SK-N-SH treated with all-trans-retinoic acid at 6 μM for 48 hours (cell line): ENCODE measurements around the gene USB1.

Experiments used
- ATAC-seq: fragments of 200-7000 bp; cut with Tn5 transposase; 3 replicates; pipeline ENCODE4 v1.9.1; 2020; ENCODE audit warnings: mild to moderate bottlenecking, moderate library complexity
- ARNTL ChIP-seq: fragments of 450-650 bp; formaldehyde crosslinking; IDR thresholded peaks from 2 replicates; pipeline ENCODE4 v1.5.0; 2020; ENCODE audit warnings: low read depth, mild to moderate bottlenecking, moderate library complexity, borderline replicate concordance
- BACH2 ChIP-seq: fragments of 250-450 bp; sonication (Bioruptor Pico); IDR thresholded peaks from 2 replicates; pipeline ENCODE4 v1.9.0; 2021; ENCODE audit warnings: mild to moderate bottlenecking, borderline replicate concordance
- CREB5 ChIP-seq: fragments of 250-450 bp; sonication (Bioruptor Pico); IDR thresholded peaks from 2 replicates; pipeline ENCODE4 v1.5.1; 2020; ENCODE audit warnings: low read depth, mild to moderate bottlenecking, moderate library complexity
- CSDC2 ChIP-seq: fragments of 250-450 bp; sonication (Bioruptor Pico); IDR thresholded peaks from 2 replicates; pipeline ENCODE4 v1.5.0; 2020; ENCODE audit warnings: mild to moderate bottlenecking, moderate library complexity
- CSRNP3 ChIP-seq: fragments of 250-450 bp; sonication (Bioruptor Pico); IDR thresholded peaks from 2 replicates; pipeline ENCODE4 v1.5.1; 2021; ENCODE audit warnings: mild to moderate bottlenecking, moderate library complexity
- ESRRG ChIP-seq: fragments of 250-450 bp; sonication (Bioruptor Pico); IDR thresholded peaks from 2 replicates; pipeline ENCODE4 v1.6.1; 2021; ENCODE audit warnings: mild to moderate bottlenecking
- GLIS3 ChIP-seq: fragments of 250-450 bp; sonication (Bioruptor Pico); IDR thresholded peaks from 2 replicates; pipeline ENCODE4 v1.5.0; 2020; ENCODE audit warnings: mild to moderate bottlenecking, moderate library complexity
- ISL1 ChIP-seq: fragments of 250-450 bp; sonication (Bioruptor Pico); IDR thresholded peaks from 2 replicates; pipeline ENCODE4 v2.1.2; 2022; ENCODE audit warnings: mild to moderate bottlenecking, moderate library complexity
- OSR1 ChIP-seq: fragments of 250-450 bp; sonication (Bioruptor Pico); IDR thresholded peaks from 2 replicates; pipeline ENCODE4 v1.8.0; 2022; ENCODE audit warnings: moderate library complexity, mild to moderate bottlenecking, inconsistent platforms
- PATZ1 ChIP-seq: fragments of 250-450 bp; sonication (Bioruptor Pico); IDR thresholded peaks from 2 replicates; pipeline ENCODE4 v1.8.0; 2020; ENCODE audit warnings: mild to moderate bottlenecking, moderate library complexity, borderline replicate concordance
- POU6F1 ChIP-seq: fragments of 250-450 bp; sonication (Bioruptor Pico); IDR thresholded peaks from 2 replicates; pipeline ENCODE4 v1.8.0; 2021; ENCODE audit warnings: low read depth, mild to moderate bottlenecking, moderate library complexity, borderline replicate concordance
- RARB ChIP-seq: fragments of 250-450 bp; sonication (Bioruptor Pico); IDR thresholded peaks from 2 replicates; pipeline ENCODE4 v1.8.0; 2021; ENCODE audit warnings: mild to moderate bottlenecking, moderate library complexity
- SNAI2 ChIP-seq: fragments of 250-450 bp; sonication (Bioruptor Pico); IDR thresholded peaks from 2 replicates; pipeline ENCODE4 v1.5.0; 2020; ENCODE audit warnings: mild to moderate bottlenecking, moderate library complexity
- TCF4 ChIP-seq: fragments of 250-450 bp; sonication (Bioruptor Pico); IDR thresholded peaks from 2 replicates; pipeline ENCODE4 v1.8.0; 2021; ENCODE audit warnings: mild to moderate bottlenecking, moderate library complexity, borderline replicate concordance
- TOX ChIP-seq: fragments of 250-450 bp; sonication (Bioruptor Pico); IDR thresholded peaks from 2 replicates; pipeline ENCODE4 v1.8.0; 2021; ENCODE audit warnings: mild to moderate bottlenecking, moderate library complexity, borderline replicate concordance
- TSHZ2 ChIP-seq: fragments of 250-450 bp; sonication (Bioruptor Pico); IDR thresholded peaks from 2 replicates; pipeline ENCODE4 v1.5.0; 2020; ENCODE audit warnings: mild to moderate bottlenecking, moderate library complexity
- ZFP3 ChIP-seq: fragments of 250-450 bp; sonication (Bioruptor Pico); IDR thresholded peaks from 2 replicates; pipeline ENCODE4 v1.5.0; 2020; ENCODE audit warnings: mild to moderate bottlenecking, moderate library complexity
- ZFP30 ChIP-seq: fragments of 450-650 bp; formaldehyde crosslinking; IDR thresholded peaks from 2 replicates; pipeline ENCODE4 v1.5.0; 2022; ENCODE audit warnings: mild to moderate bottlenecking, moderate library complexity
- ZNF565 ChIP-seq: fragments of 450-650 bp; formaldehyde crosslinking; conservative IDR thresholded peaks from 2 replicates; pipeline ENCODE4 v1.5.0; 2020; ENCODE audit warnings: low read depth, mild to moderate bottlenecking, moderate library complexity
- ZNF70 ChIP-seq: fragments of 450-650 bp; formaldehyde crosslinking; IDR thresholded peaks from 2 replicates; pipeline ENCODE4 v1.5.0; 2020; ENCODE audit warnings: mild to moderate bottlenecking, moderate library complexity

Gene USB1

GRCh38 chr16:58000706-58001676, at the start of gene USB1:
Gene USB1 (plus strand): TSS chr16:58001407. CDS start chr16:58001484, 77 bp downstream.
- TF ChIP-seq ZFP30 (CRISPR knock-in tag) (no peak), ESRRG (no peak), BACH2 (CRISPR knock-in tag) (no peak), OSR1 (CRISPR knock-in tag) (no peak), PATZ1 (CRISPR knock-in tag) (no peak), RARB (CRISPR knock-in tag) (no peak), ISL1 (CRISPR knock-in tag) (no peak), GLIS3 (CRISPR knock-in tag) (no peak), ZNF565 (no peak), CREB5 (CRISPR knock-in tag) (no peak), ARNTL (CRISPR knock-in tag) (no peak), TCF4 (CRISPR knock-in tag) (no peak), CSRNP3 (no peak), CSDC2 (CRISPR knock-in tag) (no peak), POU6F1 (CRISPR knock-in tag) (no peak), ZFP3 (CRISPR knock-in tag) (no peak), ZNF70 (CRISPR knock-in tag) (no peak)
- ATAC-seq, result peak; percentile 95

- no peak for ATAC-seq
- no peak for TF ChIP-seq OSR1 (CRISPR knock-in tag)
- TF ChIP-seq RARB (CRISPR knock-in tag), result no peak
- no peak for TF ChIP-seq CSRNP3
- no peak for TF ChIP-seq CREB5 (CRISPR knock-in tag)
- no peak for TF ChIP-seq ARNTL (CRISPR knock-in tag)
- no peak for TF ChIP-seq BACH2 (CRISPR knock-in tag)
- no peak for TF ChIP-seq SNAI2 (CRISPR knock-in tag)
- TF ChIP-seq TSHZ2 (CRISPR knock-in tag), result no peak
- TF ChIP-seq ESRRG, result no peak
- TF ChIP-seq POU6F1 (CRISPR knock-in tag), result no peak
- TF ChIP-seq GLIS3 (CRISPR knock-in tag), result no peak
- TF ChIP-seq TOX (CRISPR knock-in tag), result no peak
- TF ChIP-seq, all 23 proteins: peak for 0
These were observed 48.3 kb upstream of the USB1 start for GRCh38 chr16:57952909-57953308.
